ENCODE data around the gene PRUNE2.
"Not testable (repeated sequence)": the region's sequence is repeated elsewhere in the genome, so short reads cannot be mapped to it uniquely, and the experiment has no call there.

PRUNE2 gene

DNA sequence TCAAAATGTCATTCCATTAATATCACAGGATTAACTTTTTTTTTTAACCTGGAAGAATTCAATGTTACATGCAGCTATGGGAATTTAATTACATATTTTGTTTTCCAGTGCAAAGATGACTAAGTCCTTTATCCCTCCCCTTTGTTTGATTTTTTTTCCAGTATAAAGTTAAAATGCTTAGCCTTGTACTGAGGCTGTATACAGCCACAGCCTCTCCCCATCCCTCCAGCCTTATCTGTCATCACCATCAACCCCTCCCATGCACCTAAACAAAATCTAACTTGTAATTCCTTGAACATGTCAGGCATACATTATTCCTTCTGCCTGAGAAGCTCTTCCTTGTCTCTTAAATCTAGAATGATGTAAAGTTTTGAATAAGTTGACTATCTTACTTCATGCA, 121.0 kb downstream of the PRUNE2 start:
- DNase-seq = no peak

DNA sequence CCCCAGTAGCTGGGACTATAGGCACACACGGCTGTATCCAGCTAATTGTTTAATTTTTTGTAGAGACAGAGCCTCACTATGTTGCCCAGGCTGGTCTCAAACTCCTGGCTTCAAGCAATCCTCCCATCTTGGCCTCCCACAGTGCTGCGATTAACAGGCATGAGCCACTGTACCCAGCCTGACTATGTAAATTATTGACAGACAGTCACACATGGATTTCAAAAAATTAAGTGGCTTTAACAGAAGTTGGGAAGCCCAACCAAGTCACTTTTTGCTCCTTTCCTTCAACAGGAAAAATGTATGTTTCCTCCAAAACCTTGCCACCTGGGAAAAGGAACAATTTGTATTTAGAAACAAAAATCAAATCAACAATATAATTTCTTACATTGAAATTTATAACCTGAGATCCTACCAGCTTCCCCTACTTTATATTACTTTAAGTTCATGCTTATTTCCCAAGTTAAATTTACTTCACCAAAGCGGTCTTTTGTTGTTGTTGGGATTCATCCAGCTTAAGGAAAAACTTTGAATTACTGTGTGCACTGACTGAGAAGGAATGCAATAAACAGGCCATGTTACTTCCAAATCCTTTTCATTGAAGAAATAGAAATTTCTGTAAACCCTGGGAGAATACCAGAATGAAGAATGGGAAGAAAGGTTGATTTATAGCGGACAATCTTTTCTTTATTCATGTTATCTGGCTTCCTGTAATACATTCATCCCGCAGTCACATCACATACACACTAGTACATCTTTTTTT, 133.0 kb downstream of the PRUNE2 start:
- no peak for DNase-seq

DNA sequence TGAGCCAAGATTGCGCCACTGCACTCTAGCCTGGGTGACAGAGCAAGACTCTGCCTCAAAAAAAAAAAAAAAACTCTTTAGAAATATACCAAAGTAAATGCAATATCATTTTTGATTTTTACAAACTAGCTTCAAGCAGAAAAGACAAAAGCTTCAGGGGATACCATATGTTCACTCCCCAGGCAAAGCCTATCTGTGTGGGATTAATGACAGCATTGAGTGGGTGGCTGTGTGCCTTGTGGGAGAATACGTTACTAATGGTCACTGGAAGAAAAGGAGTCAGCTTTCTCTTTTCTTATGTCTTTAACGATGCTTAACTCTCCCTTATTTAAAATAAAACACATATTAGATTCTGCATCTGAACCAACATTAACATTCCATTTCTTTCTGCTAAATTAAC, 139.8 kb downstream of the PRUNE2 start:
- no peak for DNase-seq

DNA sequence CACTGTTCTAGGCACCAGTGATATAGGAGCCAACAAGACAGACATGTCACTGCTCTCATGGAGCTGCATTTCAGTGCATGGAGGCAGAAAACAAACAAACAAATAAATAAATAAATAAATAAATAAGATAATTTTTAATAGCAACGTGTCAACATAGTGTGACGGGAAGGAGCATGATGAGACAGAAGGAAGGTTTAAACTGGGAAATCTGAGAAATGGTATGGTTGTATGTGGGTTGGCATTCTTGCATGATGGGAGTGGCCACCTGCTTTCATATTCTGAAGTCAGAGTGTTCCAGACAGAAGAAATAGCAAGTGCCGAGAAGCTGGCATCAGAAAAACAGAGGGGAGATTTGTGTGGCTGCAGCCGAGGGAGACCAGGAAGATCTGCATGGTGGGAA, 141.8 kb downstream of the PRUNE2 start, which contains the start of gene PCA3:
TSS of gene PCA3 (plus strand) at position 301 of the 400 bp plus-strand sequence.
- DNase-seq = no peak

DNA sequence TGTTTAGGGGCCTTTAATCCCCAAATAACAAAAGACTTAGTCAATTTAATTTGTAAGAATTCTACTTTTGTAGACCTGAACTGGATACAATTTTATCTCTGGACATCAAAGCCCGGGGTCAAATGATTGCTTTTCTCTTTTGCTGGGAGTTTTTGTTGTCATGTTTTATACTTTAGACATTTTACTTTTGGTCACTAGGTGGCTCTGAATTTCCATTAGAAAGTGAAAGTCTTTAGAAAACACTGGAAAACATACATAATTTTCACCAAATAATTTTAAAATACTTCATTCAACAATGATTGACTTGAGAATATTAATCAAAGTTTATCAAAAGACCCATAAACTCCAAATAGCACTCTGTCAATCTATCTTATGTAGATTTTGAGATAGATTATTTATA, 144.5 kb downstream of the PRUNE2 start:
- no peak for DNase-seq

DNA sequence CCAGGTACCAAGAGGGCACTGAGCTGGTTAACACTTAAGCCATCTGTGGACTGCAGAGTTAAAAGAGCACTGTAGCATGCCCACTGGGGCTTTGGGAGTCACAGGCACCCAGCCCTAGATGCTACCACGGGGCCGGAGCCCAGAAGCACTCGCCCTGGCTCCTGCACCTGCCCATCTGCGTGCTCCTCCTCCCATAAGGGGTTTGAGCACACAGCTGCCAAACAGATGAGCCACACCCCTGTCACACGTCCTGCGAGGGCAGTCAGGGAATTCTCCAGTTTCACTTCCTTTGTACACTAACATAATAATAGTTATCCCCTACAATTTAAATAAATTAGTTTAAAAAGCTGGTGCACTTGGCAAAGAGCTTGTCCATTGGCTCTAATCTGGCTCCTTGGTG, 146.2 kb downstream of the PRUNE2 start:
- no peak for DNase-seq

DNA sequence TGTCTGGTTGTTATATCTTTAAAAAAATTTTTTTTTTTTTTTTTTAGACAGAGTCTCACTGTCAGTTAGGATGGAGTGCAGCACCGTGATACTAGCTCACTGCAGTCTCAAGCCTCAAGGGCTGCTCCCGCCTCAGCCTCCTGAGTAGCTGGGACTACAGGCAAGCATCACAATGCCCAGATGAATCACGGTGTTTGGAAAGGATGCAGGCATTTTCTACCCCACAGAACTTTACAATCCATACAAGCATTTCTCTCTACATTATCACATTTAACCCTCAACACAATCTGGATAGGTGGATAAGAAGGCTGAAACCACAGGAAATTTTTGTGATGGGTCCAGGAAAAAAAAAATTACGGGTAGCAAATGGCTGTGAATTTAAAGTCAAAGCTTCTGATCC, 147.4 kb downstream of the PRUNE2 start:
- DNase-seq = no peak

DNA sequence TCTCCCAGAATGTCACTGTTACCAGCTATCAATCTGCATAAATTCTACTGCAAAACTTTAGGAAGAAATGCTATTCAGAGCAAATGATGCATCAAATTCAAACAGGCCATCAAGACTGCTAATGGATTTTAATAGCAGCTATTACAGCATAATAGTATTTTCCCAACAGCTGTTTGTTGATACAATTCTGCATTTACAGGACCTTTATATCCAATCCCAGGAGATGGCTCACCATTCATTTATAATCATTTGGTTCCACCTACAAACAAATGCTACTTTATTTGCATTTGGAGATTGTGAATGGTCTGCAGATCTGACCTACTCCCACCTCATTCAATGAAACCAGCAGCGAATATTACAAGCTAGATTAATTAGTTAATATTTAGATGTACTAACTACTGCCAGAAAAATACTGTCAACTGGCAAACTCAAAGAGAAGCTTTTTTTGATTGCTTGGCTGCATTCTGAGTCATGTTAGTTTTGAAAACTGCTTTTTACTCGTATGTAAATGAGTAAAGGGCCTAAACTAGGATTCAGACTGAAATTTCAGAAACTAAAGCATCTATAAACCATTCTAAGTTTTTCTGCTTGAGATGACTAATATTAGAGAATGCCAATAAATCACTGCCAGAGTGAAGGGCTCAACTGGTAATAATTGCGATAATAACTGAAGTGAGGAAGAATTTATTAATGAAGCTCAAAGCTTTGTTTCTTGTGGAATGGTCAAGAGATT, 148.8 kb downstream of the PRUNE2 start:
- no peak for DNase-seq

DNA sequence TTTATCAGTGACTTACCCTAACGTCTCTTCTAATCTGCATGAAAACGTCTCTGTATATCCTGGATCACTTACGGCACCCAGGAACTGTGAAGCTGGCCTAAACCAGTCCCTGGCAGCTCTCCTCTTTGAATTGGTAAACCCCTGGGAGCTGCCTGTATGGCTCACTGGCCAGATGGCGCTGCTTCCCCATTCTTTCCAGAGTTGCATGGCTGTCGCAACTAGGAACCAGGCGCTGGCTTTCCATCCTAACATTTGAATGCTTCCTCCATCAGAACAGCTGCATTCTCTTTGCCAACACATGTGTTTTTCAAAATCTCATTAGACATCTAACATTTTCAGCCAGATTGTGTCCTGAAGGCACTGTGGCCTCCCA, 149.7 kb downstream of the PRUNE2 start:
- DNase-seq = no peak

DNA sequence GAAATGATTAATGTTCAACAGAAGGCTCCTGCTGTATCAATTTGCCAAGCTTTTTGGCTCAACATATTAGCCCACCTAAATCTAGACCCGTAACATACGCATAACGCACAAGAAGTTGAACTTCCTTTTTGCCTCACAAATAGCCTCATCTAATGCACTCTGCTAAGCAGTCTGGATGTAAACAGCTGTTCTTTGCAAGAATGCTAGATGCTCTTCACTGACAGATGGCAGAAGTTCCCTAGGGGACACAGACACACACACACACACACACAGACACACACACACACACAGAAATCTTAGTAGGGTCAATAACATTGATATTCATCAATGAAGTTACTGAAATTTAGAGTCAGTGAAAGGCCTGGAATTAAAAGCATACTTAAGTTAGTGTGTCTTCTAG, 154.9 kb downstream of the PRUNE2 start:
- DNase-seq = no peak

DNA sequence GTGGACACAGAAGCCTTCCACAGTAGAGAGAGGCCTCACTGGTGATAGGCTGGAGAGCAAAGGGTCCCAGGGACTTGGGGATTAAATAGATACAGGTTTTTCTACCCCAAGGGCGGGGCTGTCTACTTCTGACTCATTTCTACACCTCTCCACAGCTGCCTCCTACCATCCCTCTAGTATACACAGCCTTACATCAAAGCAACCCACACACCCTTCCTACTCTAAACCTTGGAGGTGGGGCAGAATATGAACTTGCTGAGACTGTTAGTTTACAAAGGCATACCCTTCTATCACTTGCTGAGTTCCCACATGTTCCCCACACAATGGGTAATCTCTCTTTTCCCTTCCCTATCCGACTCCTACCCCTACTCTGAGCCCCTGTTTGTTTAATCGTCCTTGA, 161.6 kb downstream of the PRUNE2 start:
- DNase-seq = peak; percentile 6

DNA sequence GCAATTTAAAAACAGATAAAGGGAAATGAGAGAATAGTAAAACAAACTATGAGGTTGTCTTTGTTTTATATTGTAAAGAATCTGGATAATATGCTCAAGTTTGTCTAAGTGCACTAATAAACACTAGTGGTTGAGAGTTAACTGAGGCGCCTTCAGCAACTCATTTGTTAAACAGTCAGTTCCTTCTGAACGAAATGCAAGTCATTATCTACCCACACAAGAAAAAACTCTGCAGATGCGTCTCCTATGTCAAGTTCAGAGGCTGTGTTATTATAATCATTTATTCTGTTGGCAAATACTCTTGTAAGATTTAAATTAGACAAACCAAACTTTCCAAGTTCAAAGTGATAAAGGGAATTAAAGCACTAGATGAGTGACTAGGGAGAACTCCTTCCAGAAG, 162.0 kb downstream of the PRUNE2 start:
- no peak for DNase-seq

DNA sequence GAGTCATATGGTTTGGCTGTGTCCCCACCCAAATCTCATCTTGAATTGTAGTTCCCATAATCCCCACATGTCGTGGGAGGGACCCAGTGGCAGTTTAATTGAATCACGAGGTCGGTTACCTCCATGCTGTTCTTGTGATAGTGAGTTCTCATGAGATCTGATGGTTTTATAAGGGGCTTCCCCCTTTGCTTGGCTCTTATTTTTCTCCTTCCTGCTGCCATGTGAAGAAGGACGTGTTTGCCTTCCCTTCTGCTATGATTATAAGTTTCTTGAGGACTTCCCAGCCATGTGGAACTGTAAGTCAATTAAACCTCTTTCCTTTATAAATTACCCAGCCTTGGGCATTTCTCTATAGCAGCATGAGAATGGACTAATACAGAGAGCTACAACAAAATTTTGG, 163.0 kb downstream of the PRUNE2 start:
- not testable (repeated sequence) for DNase-seq

DNA sequence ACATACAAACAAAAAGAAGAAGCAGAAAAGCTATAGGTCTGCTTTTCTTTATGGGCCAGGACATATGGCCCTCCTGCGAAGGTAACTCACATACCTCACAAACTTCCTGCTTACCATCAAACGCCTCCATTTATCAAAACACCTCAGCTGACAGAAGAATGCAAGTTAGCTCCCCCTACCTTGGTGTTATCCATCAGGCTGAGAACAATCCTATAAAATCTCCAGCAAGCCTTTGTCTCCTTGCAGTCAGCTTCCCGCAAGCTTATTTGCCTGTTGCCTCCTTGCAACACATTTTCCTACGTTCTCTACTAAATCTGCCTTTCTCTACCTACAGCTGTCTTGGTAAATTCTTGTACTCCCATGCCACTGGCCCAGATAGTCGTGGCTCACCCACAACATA, 164.4 kb downstream of the PRUNE2 start:
- DNase-seq = no peak

DNA sequence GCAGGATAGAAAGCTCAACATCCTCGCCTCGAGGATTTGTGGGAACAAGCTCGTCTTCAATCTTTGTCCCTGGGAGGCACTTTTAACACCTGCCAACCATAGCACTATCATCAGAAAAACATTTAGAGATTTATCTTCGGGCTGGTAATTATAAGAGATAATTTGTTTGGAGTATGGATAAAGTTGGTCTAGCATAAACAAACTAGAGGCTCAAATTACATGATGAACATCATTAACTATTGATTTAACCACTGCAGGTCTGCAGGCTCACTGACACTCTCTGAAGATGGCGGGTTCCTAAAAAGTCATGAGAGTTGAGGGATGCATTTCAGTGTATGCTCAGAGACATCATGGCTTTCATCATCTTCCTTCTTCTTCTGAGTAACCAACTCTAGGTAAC, 167.5 kb downstream of the PRUNE2 start:
- no peak for DNase-seq

DNA sequence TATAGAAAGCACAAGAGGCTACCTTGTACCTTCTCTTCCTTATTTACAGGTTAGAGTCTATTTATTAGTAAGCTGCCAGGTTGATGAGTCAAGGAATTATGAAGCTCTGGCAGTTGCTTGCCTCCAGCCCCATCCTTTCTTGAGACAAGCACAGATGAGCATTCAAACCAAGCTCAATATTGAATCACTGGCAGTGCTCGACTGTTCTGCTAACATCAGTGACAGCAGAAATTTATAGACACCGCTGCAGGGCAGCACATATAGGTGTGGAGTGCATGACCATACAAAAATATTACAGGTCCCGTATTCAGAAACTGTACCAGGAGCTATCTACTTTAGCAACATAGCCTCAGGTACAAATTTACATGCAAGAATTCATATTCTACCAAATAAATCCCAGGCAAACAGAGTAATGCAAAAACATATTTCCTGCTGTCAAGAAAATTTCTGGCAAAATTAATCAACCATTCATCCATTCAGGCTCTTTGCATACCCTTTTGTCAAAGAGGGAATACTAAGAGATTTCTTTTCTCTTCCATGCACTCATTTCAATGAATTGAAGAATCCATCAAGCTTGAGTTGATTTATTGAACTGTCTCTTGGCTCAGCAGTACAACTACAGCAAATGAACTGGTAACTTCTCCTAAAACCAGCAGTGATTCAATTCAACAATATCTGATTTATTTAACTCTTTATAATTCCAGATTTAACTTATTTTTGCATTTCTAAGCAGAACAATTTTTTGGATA, 168.6 kb downstream of the PRUNE2 start:
- DNase-seq = no peak

DNA sequence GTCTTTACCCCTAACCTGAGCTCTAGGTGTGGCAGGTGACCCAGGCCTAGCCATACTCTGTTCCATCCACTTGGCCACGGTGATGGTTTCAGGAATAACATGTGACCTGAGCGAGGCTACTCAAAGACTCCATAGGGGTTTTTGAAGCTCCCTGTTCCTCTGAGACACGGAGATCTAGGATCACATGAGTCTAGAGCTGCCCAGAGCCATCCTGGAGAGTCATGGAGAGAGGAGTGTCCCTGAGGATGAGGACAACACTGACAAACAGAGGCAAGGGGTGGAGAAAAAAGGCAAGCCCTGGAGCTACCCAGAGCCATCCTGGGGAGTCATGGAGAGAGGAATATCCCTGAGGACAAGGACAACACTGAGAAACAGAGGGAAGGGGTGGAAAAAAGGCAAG, 171.2 kb downstream of the PRUNE2 start:
- DNase-seq = no peak

DNA sequence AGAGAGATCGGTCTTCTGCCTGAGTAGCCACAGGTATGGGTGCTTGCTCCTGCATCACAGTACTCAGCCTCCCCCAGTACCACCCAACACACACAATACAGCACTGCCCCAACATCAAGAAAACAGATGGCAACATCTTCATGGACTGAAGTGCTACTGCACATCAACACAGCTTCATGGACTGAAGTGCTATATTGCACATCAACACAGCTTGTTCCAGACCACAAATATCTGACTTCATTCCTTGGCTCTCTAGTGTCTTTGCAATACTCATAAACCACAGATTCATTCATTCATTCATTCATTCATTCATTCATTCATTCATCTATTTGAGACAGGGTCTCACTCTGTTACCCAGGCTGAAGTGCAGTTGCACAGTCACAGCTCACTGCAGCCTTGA, 172.8 kb downstream of the PRUNE2 start:
- DNase-seq = no peak

DNA sequence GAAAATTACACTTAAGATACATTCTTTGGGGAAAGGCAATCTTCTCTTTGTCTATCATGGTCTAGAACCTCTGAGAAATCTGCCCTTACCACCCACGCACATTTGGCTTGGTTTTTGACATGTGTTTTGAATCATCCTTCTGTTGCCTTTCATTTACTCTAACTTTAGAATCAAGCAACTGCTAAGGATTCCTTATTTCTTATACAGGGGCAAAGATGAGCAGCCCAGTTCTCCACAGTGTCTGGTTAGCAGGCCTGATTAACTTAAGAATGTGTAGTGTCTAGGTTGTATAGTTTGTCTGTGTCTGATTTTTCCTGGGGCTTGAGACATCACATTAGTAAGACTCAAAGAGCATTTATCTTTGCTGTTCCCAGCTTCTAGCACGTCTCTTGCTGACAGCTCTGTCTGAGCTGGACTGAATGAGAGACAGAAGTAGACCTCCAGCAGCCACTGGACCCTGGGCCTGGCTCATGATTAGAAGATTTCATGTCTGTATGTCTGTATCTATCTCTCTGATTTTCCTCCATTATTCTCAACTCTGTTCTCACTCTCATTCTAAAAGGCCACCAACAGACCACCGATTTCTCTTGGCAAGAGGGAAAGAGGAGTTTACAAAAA, 173.5 kb downstream of the PRUNE2 start:
- no peak for DNase-seq

DNA sequence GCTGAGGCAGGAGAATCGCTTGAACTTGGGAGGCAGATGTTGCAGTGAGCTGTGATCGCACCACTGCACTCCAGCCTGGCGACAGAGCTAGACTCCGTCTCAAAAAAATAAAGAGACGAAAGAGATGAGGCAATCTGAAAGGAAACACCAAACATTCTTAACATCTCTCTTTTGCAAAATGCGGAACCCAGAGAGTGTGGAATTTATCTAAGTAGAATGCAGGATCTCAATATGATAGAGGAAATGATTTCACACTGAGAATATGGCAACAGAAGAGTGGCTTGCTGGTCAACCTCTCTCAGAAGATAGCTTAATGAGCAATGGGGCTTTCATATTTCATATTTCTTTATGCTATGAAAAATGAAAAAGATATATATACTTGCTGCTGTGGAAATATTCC, 175.1 kb downstream of the PRUNE2 start:
- no peak for DNase-seq

DNA sequence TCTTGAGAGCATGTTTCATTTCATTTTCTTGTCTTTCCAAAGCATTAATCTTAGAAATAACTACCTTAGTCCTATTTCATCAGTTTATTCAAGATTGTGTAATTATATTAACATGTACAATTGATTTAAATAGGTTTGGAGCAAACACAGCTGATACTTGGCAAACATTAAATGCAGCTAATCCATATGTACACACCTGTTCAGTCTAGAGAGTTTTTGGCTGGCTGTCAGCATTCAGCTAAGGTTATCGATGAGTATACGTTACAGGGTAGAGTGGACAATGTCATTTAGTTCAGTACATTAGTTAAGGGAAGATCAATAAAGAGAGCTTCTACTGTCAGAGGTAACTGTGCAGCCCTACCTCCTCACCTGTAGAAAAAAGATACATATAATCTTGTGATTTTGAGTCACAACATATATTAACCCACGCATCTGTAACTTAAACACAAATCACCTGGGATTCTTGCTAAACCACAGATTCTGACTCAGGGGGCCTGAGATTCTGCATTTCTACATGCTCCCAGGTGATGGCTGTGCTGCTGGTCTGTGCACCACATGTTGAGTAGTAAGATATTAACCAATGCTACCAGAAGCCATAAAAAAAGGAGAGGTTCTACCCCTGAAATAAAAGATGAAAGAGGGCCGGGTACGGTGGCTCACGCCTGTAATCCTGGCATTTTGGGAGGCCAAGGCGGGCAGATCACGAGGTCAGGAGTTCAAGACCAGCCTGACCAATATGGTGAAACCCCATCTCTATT, 175.8 kb downstream of the PRUNE2 start:
- no peak for DNase-seq

DNA sequence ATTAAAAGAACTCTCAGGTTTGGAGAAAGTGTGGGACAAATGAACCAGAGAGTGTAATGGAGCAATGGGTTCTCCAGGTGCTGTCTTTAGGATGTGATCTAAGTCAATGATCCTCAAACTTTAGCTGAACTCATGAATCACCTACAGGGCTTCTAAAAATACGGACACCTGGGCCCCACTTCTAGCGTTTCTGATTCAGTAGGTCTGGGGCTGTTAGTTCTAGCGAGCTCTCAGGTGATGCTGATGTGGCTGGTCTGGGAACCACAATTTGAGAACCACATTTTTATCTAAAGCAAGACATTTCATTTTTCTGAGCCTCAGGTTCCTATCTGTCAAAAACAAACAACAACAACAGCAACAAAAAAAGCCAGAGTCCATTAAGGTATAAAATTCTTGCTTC, 176.8 kb downstream of the PRUNE2 start:
- no peak for DNase-seq

DNA sequence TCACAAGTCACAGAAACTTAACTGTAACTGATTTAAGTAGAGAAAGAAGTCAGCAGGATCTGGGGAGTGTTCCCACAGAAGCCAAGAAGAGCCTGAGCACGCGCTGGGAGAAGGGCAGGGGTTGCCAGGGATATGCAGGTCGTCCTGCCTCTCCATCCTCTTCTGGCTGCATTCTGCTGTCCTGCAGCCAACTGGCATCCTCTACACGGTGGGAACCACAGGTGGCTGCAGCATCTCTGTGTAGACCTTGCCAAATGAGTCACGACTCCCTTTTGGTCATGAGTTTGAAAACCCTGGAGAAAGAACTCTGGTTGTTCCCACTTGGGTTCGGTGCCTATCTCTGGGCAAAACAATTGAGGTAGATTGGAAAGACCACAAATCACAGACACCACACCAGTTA, 180.0 kb downstream of the PRUNE2 start:
- DNase-seq = no peak
